Measurements from ENCODE around the gene SMAD6.

SMAD6 gene

DNA sequence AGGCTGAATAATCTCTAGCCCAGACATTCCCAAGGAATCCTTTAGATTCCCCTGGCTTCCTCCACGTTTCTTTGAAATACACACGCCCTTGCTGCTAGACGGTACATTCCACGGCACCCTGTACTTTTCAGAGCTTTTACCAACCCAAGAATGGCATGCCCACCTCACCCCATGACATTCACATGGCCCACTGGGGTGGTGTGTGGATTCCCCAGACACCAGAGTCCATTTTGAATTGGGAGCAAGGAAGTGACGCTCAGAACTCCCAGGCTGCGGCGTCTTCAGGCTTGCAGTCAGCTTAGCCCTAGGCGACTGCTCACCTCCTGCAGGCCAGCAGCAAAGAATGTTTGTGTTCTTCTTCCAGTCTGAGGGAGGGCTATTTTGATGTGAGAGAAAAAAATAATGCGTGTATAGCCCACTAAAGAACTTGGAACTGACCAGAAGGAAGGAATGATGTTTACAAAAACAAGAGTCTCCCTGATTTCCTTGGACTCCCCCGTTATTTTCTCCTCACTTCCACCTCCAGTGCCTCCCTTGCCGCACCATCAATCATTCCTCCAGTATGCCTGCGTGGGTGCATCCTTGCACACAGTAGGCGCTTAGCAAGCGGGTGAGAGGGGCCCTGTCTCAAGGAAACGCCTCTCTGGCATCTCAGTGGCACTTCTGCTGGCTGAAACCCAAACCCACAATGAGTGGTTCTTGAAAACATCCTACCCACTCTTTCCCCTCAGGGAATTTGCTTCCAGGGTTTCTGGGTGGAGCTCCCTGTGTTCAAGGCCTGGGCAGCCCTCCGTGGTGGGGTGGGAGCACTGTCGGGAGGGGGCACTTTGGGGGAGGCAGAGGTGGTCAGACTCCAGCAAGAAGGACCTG lies 59.9 kb downstream of the SMAD6 start:
- no peak for TF ChIP-seq CTCF (IDR thresholded peaks at IDR 0.05)

- no peak for TF ChIP-seq CTCF (IDR thresholded peaks at IDR 0.05)
These were observed 61.4 kb downstream of the SMAD6 start for GRCh38 chr15:66763186-66764071.

- TF ChIP-seq CTCF (IDR thresholded peaks at IDR 0.05) = no peak
These were observed 62.2 kb downstream of the SMAD6 start for GRCh38 chr15:66764072-66764786.

GRCh38 chr15:66765478-66766281 lies 63.6 kb downstream of the SMAD6 start:
- no peak for TF ChIP-seq CTCF (IDR thresholded peaks at IDR 0.05)

- no peak for TF ChIP-seq CTCF (IDR thresholded peaks at IDR 0.05)
These were observed 64.5 kb downstream of the SMAD6 start for GRCh38 chr15:66766282-66767230.

GRCh38 chr15:66767240-66767659 lies 65.2 kb downstream of the SMAD6 start:
- no peak for TF ChIP-seq CTCF (IDR thresholded peaks at IDR 0.05)

Data from LNCAP (cell line).